OCI-LY1 (cell line): ENCODE data around the gene APEX1.

Source experiments
- CTCF ChIP-seq: fragments of 200-600 bp; sonication (generic), shearing (Covaris generic); IDR thresholded peaks from 2 replicates; pipeline ENCODE4 v1.5.1; 2017; ENCODE audit warnings: mild to moderate bottlenecking, antibody characterized with exemption, low read length, moderate library complexity, mixed read lengths
- EZH2 ChIP-seq: fragments of 200-600 bp; sonication (generic), shearing (Covaris generic); IDR thresholded peaks from 2 replicates; pipeline ENCODE4 v1.8.0; 2017; ENCODE audit warnings: borderline replicate concordance, mixed run types, mild to moderate bottlenecking, antibody characterized with exemption, low read length, moderate library complexity, mixed read lengths

GRCh38 chr14:20492486-20492885 lies 37.5 kb downstream of the APEX1 start:
- TF ChIP-seq CTCF (no peak), EZH2 (no peak)
